HepG2 (cell line): ENCODE measurements around the gene DNAJB11. TPM values are rescaled to one million over a fixed set of nuclear protein-coding genes. Genes with fewer than 3 reads are reported as not detected.

Experiments used
- ATAD3A ChIP-seq: sonication (generic); formaldehyde crosslinking; IDR thresholded peaks from 2 replicates; pipeline ENCODE4 v1.4.0; 2020; ENCODE audit warnings: missing genetic modification reagents
- GATAD2A ChIP-seq: IDR thresholded peaks from 2 replicates; pipeline ENCODE4 v1.6.1; 2016
- HOXA3 ChIP-seq: sonication (generic); formaldehyde crosslinking; IDR thresholded peaks from 2 replicates; pipeline ENCODE4 v1.5.0; 2020; ENCODE audit warnings: missing genetic modification reagents
- MED1 ChIP-seq: sonication (generic); formaldehyde crosslinking; IDR thresholded peaks from 2 replicates; pipeline ENCODE4 v1.4.0; 2020; ENCODE audit warnings: missing genetic modification reagents
- NONO ChIP-seq, 2 experiments: fragments of 450-650 bp in 1 of 2; sonication (generic) in 1 of 2; formaldehyde crosslinking in 1 of 2; IDR thresholded peaks in 1 of 2; conservative IDR thresholded peaks in 1 of 2; 2 replicates each; pipeline versions ENCODE4 v1.6.1 to v1.8.0; 2017 to 2022; ENCODE audit warnings: mild to moderate bottlenecking in 1 of 2, missing genetic modification reagents in 1 of 2, moderate library complexity in 1 of 2
- PHF5A ChIP-seq: IDR thresholded peaks from one replicate; pipeline ENCODE4 v1.6.1; 2018; ENCODE audit warnings: low read depth, missing genetic modification reagents; ENCODE audit not compliant: unreplicated experiment
- RARG ChIP-seq: sonication (generic); formaldehyde crosslinking; IDR thresholded peaks from 2 replicates; pipeline ENCODE4 v1.4.0; 2020; ENCODE audit warnings: low read depth, mild to moderate bottlenecking, missing genetic modification reagents
- U2AF2 ChIP-seq: fragments of 200-400 bp; formaldehyde crosslinking; IDR thresholded peaks from 2 replicates; pipeline ENCODE4 v1.6.1; 2017; ENCODE audit warnings: low read depth, mild to moderate bottlenecking, low read length
- ZBTB4 ChIP-seq: sonication (generic); formaldehyde crosslinking; IDR thresholded peaks from 2 replicates; pipeline ENCODE4 v1.4.0; 2020; ENCODE audit warnings: missing genetic modification reagents, mild to moderate bottlenecking, borderline replicate concordance
- ZNF138 ChIP-seq: sonication (generic); formaldehyde crosslinking; IDR thresholded peaks from 2 replicates; pipeline ENCODE4 v1.5.0; 2020; ENCODE audit warnings: mild to moderate bottlenecking, low read depth, missing genetic modification reagents
- ZNF224 ChIP-seq: sonication (generic); formaldehyde crosslinking; IDR thresholded peaks from 2 replicates; pipeline ENCODE4 v1.5.0; 2020; ENCODE audit warnings: mild to moderate bottlenecking, missing genetic modification reagents
- ZNF563 ChIP-seq: sonication (generic); formaldehyde crosslinking; IDR thresholded peaks from 2 replicates; pipeline ENCODE4 v1.8.0; 2022; ENCODE audit warnings: mild to moderate bottlenecking, moderate library complexity, missing genetic modification reagents
- ZNF710 ChIP-seq: sonication (generic); formaldehyde crosslinking; IDR thresholded peaks from 2 replicates; pipeline ENCODE4 v1.5.0; 2020; ENCODE audit warnings: mild to moderate bottlenecking, missing genetic modification reagents, borderline replicate concordance
- polyA plus RNA-seq, 8 experiments: library from polyadenylated mRNA; depleted of rRNA in 3 of 8; stranded (reverse) in 7 of 8; unstranded in 1 of 8; fragments of >200 nt; fragmentation: Illumina TruSeq in 4 of 8; extraction: Trizol in 4 of 8; gene quantifications; 2 replicates each; pipeline versions ENCODE4 v1.2.1 to v1.2.3, GENCODE V29; 2011 to 2016; ENCODE audit warnings: low read depth in 4 of 8, missing spikeins in 1 of 8, mixed read lengths in 1 of 8; ENCODE audit not compliant: insufficient read depth in 1 of 8
- total RNA-seq, 5 experiments: library from RNA; depleted of rRNA; stranded (reverse); fragments of >200 nt; fragmentation: Illumina TruSeq; extraction: Trizol; gene quantifications; 2 replicates each; pipeline ENCODE4 v1.2.3, GENCODE V29; 2016; ENCODE audit warnings: low read depth in 1 of 5
- TF ChIP-seq, protein P1 (sequence below): IDR thresholded peaks from 2 replicates; pipeline ENCODE4 v1.6.1; 2016; ENCODE audit warnings: mild to moderate bottlenecking
- TF ChIP-seq, protein P2 (sequence below): sonication (generic); formaldehyde crosslinking; IDR thresholded peaks from 2 replicates; pipeline ENCODE4 v1.9.0; 2021; ENCODE audit warnings: mild to moderate bottlenecking, missing genetic modification reagents

The DNAJB11 gene
- total and polyA plus RNA-seq, 2 of the 13 experiments (the other 11 are each of a cell fraction or from before 2014, with no cell fraction given): 41.0 to 132 TPM

GRCh38 chr3:186567072-186567921, 3.2 kb upstream of the DNAJB11 start, which contains the start of gene TBCCD1 (continued):
- TF ChIP-seq ZNF710 (peak; percentile 64; the same call in 1 of the 2 replicates), PHF5A (no peak), GATAD2A (CRISPR knock-in tag) (peak; percentile 64), RARG (CRISPR knock-in tag) (no peak), ATAD3A (CRISPR knock-in tag) (no peak), ZBTB4 (CRISPR knock-in tag) (no peak), MED1 (CRISPR knock-in tag) (peak; percentile 58), ZNF563 (CRISPR knock-in tag) (peak; percentile 86; the same call in 1 of the 2 replicates), ZNF224 (no peak), NONO (IDR thresholded peaks at IDR 0.05) (no peak), NONO (CRISPR knock-in tag; conservative IDR thresholded peaks at IDR 0.05) (peak; percentile 70), ZNF138 (CRISPR knock-in tag) (peak; percentile 92; the same call in 1 of the 2 replicates), U2AF2 (no peak), HOXA3 (CRISPR knock-in tag) (peak; percentile 82)
- TF ChIP-seq, protein P1, sequence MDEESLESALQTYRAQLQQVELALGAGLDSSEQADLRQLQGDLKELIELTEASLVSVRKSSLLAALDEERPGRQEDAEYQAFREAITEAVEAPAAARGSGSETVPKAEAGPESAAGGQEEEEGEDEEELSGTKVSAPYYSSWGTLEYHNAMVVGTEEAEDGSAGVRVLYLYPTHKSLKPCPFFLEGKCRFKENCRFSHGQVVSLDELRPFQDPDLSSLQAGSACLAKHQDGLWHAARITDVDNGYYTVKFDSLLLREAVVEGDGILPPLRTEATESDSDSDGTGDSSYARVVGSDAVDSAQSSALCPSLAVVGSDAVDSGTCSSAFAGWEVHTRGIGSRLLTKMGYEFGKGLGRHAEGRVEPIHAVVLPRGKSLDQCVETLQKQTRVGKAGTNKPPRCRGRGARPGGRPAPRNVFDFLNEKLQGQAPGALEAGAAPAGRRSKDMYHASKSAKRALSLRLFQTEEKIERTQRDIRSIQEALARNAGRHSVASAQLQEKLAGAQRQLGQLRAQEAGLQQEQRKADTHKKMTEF: peak; percentile 63
- TF ChIP-seq, protein P2, sequence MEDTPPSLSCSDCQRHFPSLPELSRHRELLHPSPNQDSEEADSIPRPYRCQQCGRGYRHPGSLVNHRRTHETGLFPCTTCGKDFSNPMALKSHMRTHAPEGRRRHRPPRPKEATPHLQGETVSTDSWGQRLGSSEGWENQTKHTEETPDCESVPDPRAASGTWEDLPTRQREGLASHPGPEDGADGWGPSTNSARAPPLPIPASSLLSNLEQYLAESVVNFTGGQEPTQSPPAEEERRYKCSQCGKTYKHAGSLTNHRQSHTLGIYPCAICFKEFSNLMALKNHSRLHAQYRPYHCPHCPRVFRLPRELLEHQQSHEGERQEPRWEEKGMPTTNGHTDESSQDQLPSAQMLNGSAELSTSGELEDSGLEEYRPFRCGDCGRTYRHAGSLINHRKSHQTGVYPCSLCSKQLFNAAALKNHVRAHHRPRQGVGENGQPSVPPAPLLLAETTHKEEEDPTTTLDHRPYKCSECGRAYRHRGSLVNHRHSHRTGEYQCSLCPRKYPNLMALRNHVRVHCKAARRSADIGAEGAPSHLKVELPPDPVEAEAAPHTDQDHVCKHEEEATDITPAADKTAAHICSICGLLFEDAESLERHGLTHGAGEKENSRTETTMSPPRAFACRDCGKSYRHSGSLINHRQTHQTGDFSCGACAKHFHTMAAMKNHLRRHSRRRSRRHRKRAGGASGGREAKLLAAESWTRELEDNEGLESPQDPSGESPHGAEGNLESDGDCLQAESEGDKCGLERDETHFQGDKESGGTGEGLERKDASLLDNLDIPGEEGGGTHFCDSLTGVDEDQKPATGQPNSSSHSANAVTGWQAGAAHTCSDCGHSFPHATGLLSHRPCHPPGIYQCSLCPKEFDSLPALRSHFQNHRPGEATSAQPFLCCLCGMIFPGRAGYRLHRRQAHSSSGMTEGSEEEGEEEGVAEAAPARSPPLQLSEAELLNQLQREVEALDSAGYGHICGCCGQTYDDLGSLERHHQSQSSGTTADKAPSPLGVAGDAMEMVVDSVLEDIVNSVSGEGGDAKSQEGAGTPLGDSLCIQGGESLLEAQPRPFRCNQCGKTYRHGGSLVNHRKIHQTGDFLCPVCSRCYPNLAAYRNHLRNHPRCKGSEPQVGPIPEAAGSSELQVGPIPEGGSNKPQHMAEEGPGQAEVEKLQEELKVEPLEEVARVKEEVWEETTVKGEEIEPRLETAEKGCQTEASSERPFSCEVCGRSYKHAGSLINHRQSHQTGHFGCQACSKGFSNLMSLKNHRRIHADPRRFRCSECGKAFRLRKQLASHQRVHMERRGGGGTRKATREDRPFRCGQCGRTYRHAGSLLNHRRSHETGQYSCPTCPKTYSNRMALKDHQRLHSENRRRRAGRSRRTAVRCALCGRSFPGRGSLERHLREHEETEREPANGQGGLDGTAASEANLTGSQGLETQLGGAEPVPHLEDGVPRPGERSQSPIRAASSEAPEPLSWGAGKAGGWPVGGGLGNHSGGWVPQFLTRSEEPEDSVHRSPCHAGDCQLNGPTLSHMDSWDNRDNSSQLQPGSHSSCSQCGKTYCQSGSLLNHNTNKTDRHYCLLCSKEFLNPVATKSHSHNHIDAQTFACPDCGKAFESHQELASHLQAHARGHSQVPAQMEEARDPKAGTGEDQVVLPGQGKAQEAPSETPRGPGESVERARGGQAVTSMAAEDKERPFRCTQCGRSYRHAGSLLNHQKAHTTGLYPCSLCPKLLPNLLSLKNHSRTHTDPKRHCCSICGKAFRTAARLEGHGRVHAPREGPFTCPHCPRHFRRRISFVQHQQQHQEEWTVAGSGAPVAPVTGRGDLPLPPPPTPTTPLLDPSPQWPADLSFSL (CRISPR knock-in tag): no peak
